Heart left ventricle (tissue), 16 donors: ENCODE results near the gene UGT1A1. TPM values are rescaled to one million over a fixed set of nuclear protein-coding genes. Genes with fewer than 3 reads are reported as not detected.
A peak's percentile ranks its signal among the peaks of the same experiment; 100 is the strongest.

Source experiments
- ATAC-seq, 4 donors: fragments of 200-7000 bp; cut with Tn5 transposase; one replicate each; pipeline ENCODE4 v1.9.1; 2020 to 2022; ENCODE audit warnings: moderate library complexity in 4 of 4, mild to moderate bottlenecking in 3 of 4, moderate number of reproducible peaks in 1 of 4
- DNase-seq, 5 donors: peaks; one replicate each; pipeline ENCODE4 v3.0.0-alpha.2; 2020
- H3K27ac ChIP-seq, 12 donors: fragments of 200-600 bp; sonication (generic) in 4 of 12; one replicate each; pipeline versions ENCODE4 v1.5.0 to v1.8.0; 2016 to 2022; ENCODE audit warnings: mild to moderate bottlenecking in 2 of 12
- H3K27me3 ChIP-seq, 9 donors: fragments of 200-600 bp; sonication (generic) in 2 of 9; one replicate each; pipeline versions ENCODE4 v1.5.1 to v1.8.0; 2016 to 2022; ENCODE audit warnings: mild to moderate bottlenecking in 3 of 9
- H3K36me3 ChIP-seq, 9 donors: fragments of 200-600 bp; sonication (generic) in 2 of 9; one replicate each; pipeline versions ENCODE4 v1.5.0 to v1.8.0; 2018 to 2022; ENCODE audit warnings: mild to moderate bottlenecking in 2 of 9
- H3K4me1 ChIP-seq, 12 donors: fragments of 200-600 bp; sonication (generic) in 4 of 12; one replicate each; pipeline versions ENCODE4 v1.5.0 to v1.8.0; 2016 to 2022; ENCODE audit warnings: mild to moderate bottlenecking in 3 of 12
- H3K4me3 ChIP-seq, 12 donors: fragments of 200-600 bp; sonication (generic) in 4 of 12; one replicate each; pipeline versions ENCODE4 v1.5.0 to v1.8.0; 2017 to 2022; ENCODE audit warnings: mild to moderate bottlenecking in 9 of 12, moderate library complexity in 4 of 12
- H3K9me3 ChIP-seq, 12 donors: fragments of 200-600 bp; sonication (generic) in 4 of 12; one replicate each; pipeline versions ENCODE4 v1.5.0 to v1.8.0; 2016 to 2022; ENCODE audit warnings: mild to moderate bottlenecking in 1 of 12
- CTCF ChIP-seq, 12 donors: fragments of 200-600 bp; sonication (generic) in 4 of 12; IDR thresholded peaks; one replicate each; pipeline versions ENCODE4 v1.5.0 to v1.8.0; 2018 to 2022; ENCODE audit warnings: antibody characterized with exemption in 12 of 12, mild to moderate bottlenecking in 5 of 12
- POLR2A ChIP-seq, 2 donors: fragments of 450-650 bp; IDR thresholded peaks; one replicate each; pipeline ENCODE4 v1.6.1; 2017; ENCODE audit warnings: antibody characterized with exemption in 2 of 2, mild to moderate bottlenecking in 2 of 2, moderate library complexity in 2 of 2
- WGBS, 4 donors: extraction: QIAGEN DNeasy Blood & Tissue Kit in 2 of 4; methylation state at CpG; one replicate each; pipeline versions ENCODE4 v1.1.5 to v1.1.7; 2013 to 2018; 5-methylcytosine and 5-hydroxymethylcytosine counted together
- intact Hi-C, 10 donors: fragments of 100-400 bp; cut with DNase I; formaldehyde crosslinking; loops; one replicate each; pipeline versions ENCODE4 v1.11.1 to v1.14.2; 2022
- polyA plus RNA-seq, 2 donors: library from polyadenylated mRNA; stranded (reverse); fragments of 200-250 nt; gene quantifications; one replicate each; pipeline ENCODE4 v1.2.3, GENCODE V29; 2013
- total RNA-seq, 9 donors: library from RNA; depleted of rRNA in 2 of 9; stranded (reverse); fragments of >200 nt in 2 of 9; fragmentation: NEBNext Ultra II Directional in 3 of 9; extraction: Animal tissue kit (Norgen Biotek cat#: 25700) in 3 of 9; gene quantifications; one replicate each; pipeline versions ENCODE4 v1.1.0 to v1.2.4, GENCODE V29; 2016 to 2023
- donor health status: ischemic (EF 13 %, LVEDD 7.1; RV severe dilation, severe dysfunction).
- donor health status: healthy with polysubstance abuse.
- donor health status: DM: no; HTN: yes; CAD: no.
- donor health status: DM: no; HTN: no; CAD: no.
- donor health status: ischemic (EF 25% LVEDD 6.9; RV normal size, moderate dysfunction).
- donor health status: ischemic (EF 25% LVEDD 5.7; RV mildly dilated, moderate dysfunction).
- donor health status: healthy.
- donor health status: DM: yes; HTN: yes; CAD: no.
- donor health status: ischemic (EF 35%, LVEDD 5.7; RV mildly dilated, moderate dysfunction).
- donor health status: nonischemic (EF 11% LVEDD 7.7; RV severe dilation, severe dysfunction).
- donor health status: DM: yes; HTN: yes; CAD: no.
- donor health status: PGD.
- donor health status: ischemic (EF 29% LVEDD 5.4; RV normal size, mild dysfunction).
- donor health status: nonischemic (EF 23%, LVEDD 6.1; RV moderate dilation, normal function).

UGT1A1 gene
- total and polyA plus RNA-seq, 11 donors = 0.03 TPM; not detected in 10

GRCh38 chr2:233802132-233802815, 42.2 kb downstream of the UGT1A1 start:
- H3K27me3 ChIP-seq = no peaks in the 10 kb centered on the region
- H3K4me3 ChIP-seq = no peak overlapping the region
- WGBS, 4 donors = 57 to 92% (median 58%) methylated on average over 2 to 3 of the region's 3 CpGs
- H3K36me3 ChIP-seq = no peaks in the 10 kb centered on the region
- intact Hi-C loops = no loop called here
- no peak overlapping the region for H3K27ac ChIP-seq
- DNase-seq (no peak), ATAC-seq (no peak)
- H3K4me1 ChIP-seq = no peaks in the 10 kb centered on the region
- H3K9me3 ChIP-seq = no peaks in the 10 kb centered on the region
- TF ChIP-seq POLR2A (IDR thresholded peaks at IDR 0.05) (no peak), CTCF (IDR thresholded peaks at IDR 0.05) (no peak)

DNA sequence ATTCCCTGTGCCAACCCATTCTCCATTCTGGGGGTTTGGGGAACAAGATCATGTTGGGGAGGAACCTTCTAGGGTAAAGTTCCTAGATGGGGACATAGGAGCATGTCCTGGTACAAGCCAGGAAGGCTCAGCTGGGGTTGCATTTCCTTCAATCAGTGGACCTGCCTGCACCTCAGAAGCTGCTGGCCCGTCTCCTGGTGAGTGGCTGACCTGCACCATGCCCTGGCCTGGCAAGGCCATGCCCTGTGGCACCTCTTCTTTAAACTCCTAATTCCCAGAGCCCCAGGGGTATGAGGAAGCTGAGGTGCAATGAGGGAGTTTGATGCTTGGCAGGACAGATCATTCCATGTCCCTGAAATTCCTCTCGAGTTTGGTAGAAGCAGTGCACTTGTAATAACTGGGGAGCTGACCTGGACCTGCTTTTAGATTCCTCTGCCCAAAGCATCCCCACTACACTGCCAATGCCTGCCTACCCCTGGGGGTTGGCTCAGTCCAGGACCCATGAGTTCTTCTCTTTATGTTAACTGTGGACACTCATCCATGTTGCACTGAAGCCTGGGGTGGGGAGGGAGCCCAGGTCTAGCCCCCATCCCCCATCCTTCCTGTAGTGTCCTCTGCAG, 43.3 kb downstream of the UGT1A1 start:
- 56 to 88% (median 62%) methylated on average over 2 of the region's 2 CpGs for WGBS, 4 donors
- Histone ChIP-seq H3K36me3 (no peaks in the 10 kb centered on the region), H3K27me3 (peaks cover 0 to 3% (median 0%) of the 10 kb centered on the region in 9 donors), H3K27ac (no peak overlapping the region), H3K4me1 (no peaks in the 10 kb centered on the region), H3K4me3 (no peak overlapping the region), H3K9me3 (no peaks in the 10 kb centered on the region)
- DNase-seq = no peak
- ATAC-seq = no peak
- TF ChIP-seq POLR2A (IDR thresholded peaks at IDR 0.05) (no peak), CTCF (IDR thresholded peaks at IDR 0.05) (no peak)
- intact Hi-C loops = no loop called here

DNA sequence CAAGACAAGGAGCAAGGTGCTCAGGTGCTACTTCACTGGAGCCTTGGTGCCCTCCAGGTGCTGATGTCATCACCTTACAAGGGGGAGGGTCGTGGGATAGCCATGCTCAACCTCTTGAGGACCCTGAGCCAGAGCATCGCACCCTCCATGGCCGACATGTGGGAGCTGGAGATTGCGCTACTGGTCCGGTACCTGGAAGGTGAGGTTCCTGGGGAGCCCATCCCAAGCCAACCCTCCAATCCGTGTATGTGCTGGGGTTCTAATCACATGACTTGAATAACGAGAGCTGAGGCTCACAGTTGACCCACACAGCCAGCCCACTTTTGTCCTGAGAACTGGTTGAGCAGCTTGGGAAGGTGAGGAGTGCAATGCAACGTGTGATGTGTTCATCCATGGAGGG, 43.9 kb downstream of the UGT1A1 start:
- 26 to 72% (median 66%) methylated on average over 4 to 8 of the region's 8 CpGs for WGBS, 4 donors
- no peak overlapping the region for H3K27ac ChIP-seq
- TF ChIP-seq POLR2A (IDR thresholded peaks at IDR 0.05) = no peak
- TF ChIP-seq CTCF (IDR thresholded peaks at IDR 0.05) = no peak
- peaks cover 0 to 9% (median 0%) of the 10 kb centered on the region in 9 donors for H3K27me3 ChIP-seq
- H3K36me3 ChIP-seq = no peaks in the 10 kb centered on the region
- ATAC-seq = no peak
- H3K9me3 ChIP-seq = no peaks in the 10 kb centered on the region
- H3K4me3 ChIP-seq = no peak overlapping the region
- intact Hi-C loops = no loop called here
- DNase-seq = peak in 1 of 5 donors; percentile 2
- H3K4me1 ChIP-seq = no peaks in the 10 kb centered on the region

DNA sequence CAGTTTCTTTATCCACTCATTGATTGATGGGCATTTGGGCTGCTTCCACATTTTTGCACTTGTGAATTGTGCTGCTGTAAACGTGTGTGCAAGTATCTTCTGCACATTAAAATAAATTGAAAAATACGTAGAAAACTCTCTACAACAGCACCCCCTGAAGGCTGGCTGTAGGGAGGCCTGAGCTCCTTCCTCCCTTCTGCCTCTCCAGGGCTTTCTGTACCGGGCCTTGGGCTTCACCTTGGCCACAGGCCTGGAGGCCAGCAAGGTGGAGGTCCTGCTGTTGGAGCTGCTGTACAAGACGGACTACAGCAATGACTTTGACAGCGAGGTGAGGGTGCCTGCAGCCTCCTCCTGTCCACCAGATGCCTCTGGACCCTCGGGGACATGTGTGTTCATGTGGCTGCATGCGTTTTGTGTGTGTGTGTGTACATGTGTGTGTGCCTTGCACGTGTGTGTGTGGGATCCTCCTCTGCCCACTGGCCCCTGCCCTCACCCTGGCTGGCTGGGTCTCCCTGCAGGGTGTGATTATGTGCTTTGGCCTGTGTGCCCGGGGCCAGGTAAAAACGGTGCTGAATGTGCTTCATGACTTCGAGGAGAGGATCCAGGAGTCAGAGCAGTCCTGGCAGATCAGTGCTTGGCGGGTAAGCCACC, 47.3 kb downstream of the UGT1A1 start:
- intact Hi-C loops = no loop called here
- 67 to 76% (median 73%) methylated on average over 9 to 12 of the region's 12 CpGs for WGBS, 4 donors
- Histone ChIP-seq H3K36me3 (no peaks in the 10 kb centered on the region), H3K9me3 (no peaks in the 10 kb centered on the region), H3K4me3 (no peak overlapping the region), H3K4me1 (no peaks in the 10 kb centered on the region), H3K27me3 (peaks cover 0 to 12% (median 0%) of the 10 kb centered on the region in 9 donors), H3K27ac (no peak overlapping the region)
- ATAC-seq = no peak
- DNase-seq = peak in 1 of 5 donors; percentile 10
- TF ChIP-seq POLR2A (IDR thresholded peaks at IDR 0.05) (no peak), CTCF (IDR thresholded peaks at IDR 0.05) (no peak)
